NCI-H774 (cell line): ENCODE data around the gene RSAD1.
A peak's percentile ranks its signal among the peaks of the same experiment; 100 is the strongest.

Source experiments
- DNase-seq: peaks from one replicate; lab custom pipeline; 2025; lab: John Stamatoyannopoulos, UW

Gene RSAD1

GRCh38 chr17:50495217-50495823, 16.7 kb downstream of the RSAD1 start:
- no peak for DNase-seq

- DNase-seq, result no peak
These were observed 17.3 kb downstream of the RSAD1 start for GRCh38 chr17:50495918-50496317.

- DNase-seq, result no peak
These were observed 19.6 kb downstream of the RSAD1 start for GRCh38 chr17:50498021-50498874.

GRCh38 chr17:50499270-50499669, 20.6 kb downstream of the RSAD1 start:
- no peak for DNase-seq

GRCh38 chr17:50499721-50500120, 21.1 kb downstream of the RSAD1 start:
- DNase-seq, result no peak

- DNase-seq, result no peak
These were observed 22.4 kb downstream of the RSAD1 start for GRCh38 chr17:50501054-50501453.

GRCh38 chr17:50502301-50502990, 23.8 kb downstream of the RSAD1 start:
- no peak for DNase-seq

GRCh38 chr17:50505591-50506130, 27.0 kb downstream of the RSAD1 start:
- no peak for DNase-seq

GRCh38 chr17:50506298-50506697, 27.6 kb downstream of the RSAD1 start:
- DNase-seq, result no peak

- DNase-seq, result peak; percentile 86
These were observed 29.4 kb downstream of the RSAD1 start, which contains the start of gene MYCBPAP for GRCh38 chr17:50507871-50508572. Gene MYCBPAP (plus strand): TSS chr17:50508439. CDS start chr17:50508675, 236 bp downstream.

GRCh38 chr17:50508573-50509460, 30.2 kb downstream of the RSAD1 start:
- no peak for DNase-seq

GRCh38 chr17:50511058-50511457, 32.4 kb downstream of the RSAD1 start:
- DNase-seq, result no peak

GRCh38 chr17:50513495-50513894, 34.8 kb downstream of the RSAD1 start:
- no peak for DNase-seq

GRCh38 chr17:50514388-50514787, 35.7 kb downstream of the RSAD1 start:
- DNase-seq, result no peak

- no peak for DNase-seq
These were observed 36.5 kb downstream of the RSAD1 start for GRCh38 chr17:50514936-50515702.

- DNase-seq, result no peak
These were observed 38.4 kb downstream of the RSAD1 start for GRCh38 chr17:50517011-50517410.

GRCh38 chr17:50517504-50518383, 39.1 kb downstream of the RSAD1 start:
- no peak for DNase-seq

- no peak for DNase-seq
These were observed 39.8 kb downstream of the RSAD1 start for GRCh38 chr17:50518384-50519023.
